Subcutaneous abdominal adipose tissue (tissue), 5 donors: ENCODE data around the gene MYOM1.
A peak's percentile ranks its signal among the peaks of the same experiment; 100 is the strongest.

Experiments
- H3K27ac ChIP-seq: one replicate; pipeline ENCODE4 v1.7.0; 2013; ENCODE audit warnings: low read depth, mild to moderate bottlenecking, inconsistent platforms, low read length, moderate library complexity
- H3K27me3 ChIP-seq, 5 donors: one replicate each; pipeline ENCODE4 v1.7.0; 2013; ENCODE audit warnings: low read length in 5 of 5, inconsistent platforms in 1 of 5; ENCODE audit not compliant: control insufficient read depth in 5 of 5, insufficient read depth in 4 of 5
- H3K36me3 ChIP-seq, 5 donors: one replicate each; pipeline ENCODE4 v1.7.0; 2013; ENCODE audit warnings: low read length in 5 of 5; ENCODE audit not compliant: control insufficient read depth in 5 of 5, insufficient read depth in 5 of 5
- H3K4me1 ChIP-seq, 5 donors: one replicate each; pipeline ENCODE4 v1.7.0; 2013; ENCODE audit warnings: low read length in 5 of 5, mild to moderate bottlenecking in 3 of 5, moderate library complexity in 1 of 5; ENCODE audit not compliant: control insufficient read depth in 5 of 5, insufficient read depth in 5 of 5
- H3K4me3 ChIP-seq, 5 donors: one replicate each; pipeline ENCODE4 v1.7.0; 2013; ENCODE audit warnings: low read length in 5 of 5, low read depth in 1 of 5
- H3K9ac ChIP-seq, 5 donors: one replicate each; pipeline ENCODE4 v1.7.0; 2013; ENCODE audit warnings: low read length in 5 of 5, mild to moderate bottlenecking in 4 of 5, moderate library complexity in 3 of 5
- H3K9me3 ChIP-seq, 5 donors: one replicate each; pipeline ENCODE4 v1.7.0; 2013; ENCODE audit warnings: low read length in 5 of 5; ENCODE audit not compliant: control insufficient read depth in 5 of 5
- donor health status: healthy.
- donor health status: healthy.
- donor health status: healthy.
- donor health status: healthy.
- donor health status: healthy.

The MYOM1 gene

GRCh38 chr18:3219631-3220335 is at the start of gene MYOM1:
MYOM1 (minus strand) TSS chr18:3219968; CDS start chr18:3215223, 4,745 bp downstream.
- peak within 1 kb of the TSS; percentile 34 to 45 (median 40) for H3K4me3 ChIP-seq
- no peaks in the 10 kb centered on the region for H3K27me3 ChIP-seq
- H3K9ac ChIP-seq: peak within 1 kb of the TSS; percentile 12 to 78 (median 46)
- H3K36me3 ChIP-seq: peaks cover 0 to 6% (median 3%) of the 10 kb centered on the region in 5 donors
- H3K4me1 ChIP-seq: peaks cover 0 to 33% (median 28%) of the 10 kb centered on the region in 5 donors
- H3K9me3 ChIP-seq: no peaks in the 10 kb centered on the region
- H3K27ac ChIP-seq: peak within 1 kb of the TSS; percentile 91

- Histone ChIP-seq H3K36me3 (peaks cover 4 to 17% (median 11%) of the 10 kb centered on the region in 5 donors), H3K9me3 (no peaks in the 10 kb centered on the region), H3K9ac (no peak overlapping the region), H3K4me3 (no peak overlapping the region), H3K4me1 (peaks cover 2 to 53% (median 51%) of the 10 kb centered on the region in 5 donors), H3K27ac (peak overlapping the region; percentile 1), H3K27me3 (no peaks in the 10 kb centered on the region)
These were observed 49.6 kb upstream of the MYOM1 start for GRCh38 chr18:3269241-3269913.

GRCh38 chr18:3268306-3268705 is 48.5 kb upstream of the MYOM1 start:
- Histone ChIP-seq H3K9me3 (no peaks in the 10 kb centered on the region), H3K9ac (no peak overlapping the region), H3K27me3 (no peaks in the 10 kb centered on the region), H3K4me3 (no peak overlapping the region), H3K27ac (no peak overlapping the region), H3K36me3 (peaks cover 0 to 6% (median 3%) of the 10 kb centered on the region in 5 donors), H3K4me1 (peaks cover 2 to 63% (median 62%) of the 10 kb centered on the region in 5 donors)

- Histone ChIP-seq H3K36me3 (no peaks in the 10 kb centered on the region), H3K4me1 (peaks cover 2 to 74% (median 71%) of the 10 kb centered on the region in 5 donors), H3K9ac (no peak overlapping the region), H3K4me3 (no peak overlapping the region), H3K27me3 (no peaks in the 10 kb centered on the region), H3K27ac (no peak overlapping the region), H3K9me3 (no peaks in the 10 kb centered on the region)
These were observed 46.4 kb upstream of the MYOM1 start for GRCh38 chr18:3266062-3266608.

GRCh38 chr18:3265564-3266033 is 45.8 kb upstream of the MYOM1 start:
- peak overlapping the region in 1 of 5 donors; percentile 28 for H3K4me3 ChIP-seq
- no peaks in the 10 kb centered on the region for H3K27me3 ChIP-seq
- peak overlapping the region in 1 of 5 donors; percentile 48 for H3K9ac ChIP-seq
- peak overlapping the region; percentile 40 for H3K27ac ChIP-seq
- no peaks in the 10 kb centered on the region for H3K9me3 ChIP-seq
- no peaks in the 10 kb centered on the region for H3K36me3 ChIP-seq
- peaks cover 2 to 80% (median 76%) of the 10 kb centered on the region in 5 donors for H3K4me1 ChIP-seq

- H3K36me3 ChIP-seq: no peaks in the 10 kb centered on the region
- H3K27ac ChIP-seq: no peak overlapping the region
- H3K4me1 ChIP-seq: peaks cover 2 to 76% (median 73%) of the 10 kb centered on the region in 5 donors
- no peaks in the 10 kb centered on the region for H3K27me3 ChIP-seq
- H3K4me3 ChIP-seq: peak overlapping the region in 1 of 5 donors; percentile 17
- H3K9me3 ChIP-seq: no peaks in the 10 kb centered on the region
- H3K9ac ChIP-seq: no peak overlapping the region
These were observed 44.6 kb upstream of the MYOM1 start for GRCh38 chr18:3264362-3264761.

- Histone ChIP-seq H3K4me3 (peak overlapping the region; percentile 73 to 99 (median 96)), H3K27ac (peak overlapping the region; percentile 98), H3K36me3 (peaks cover 0 to 7% (median 4%) of the 10 kb centered on the region in 5 donors), H3K9ac (peak overlapping the region; percentile 8 to 96 (median 95)), H3K27me3 (no peaks in the 10 kb centered on the region), H3K9me3 (no peaks in the 10 kb centered on the region), H3K4me1 (peaks cover 0 to 65% (median 62%) of the 10 kb centered on the region in 5 donors)
These were observed 43.4 kb upstream of the MYOM1 start for GRCh38 chr18:3263132-3263700.

- no peaks in the 10 kb centered on the region for H3K9me3 ChIP-seq
These were observed 42.7 kb upstream of the MYOM1 start for GRCh38 chr18:3262234-3263131.

More at GRCh38 chr18:3262234-3263131, 42.7 kb upstream of the MYOM1 start:
- peaks cover 4 to 15% (median 11%) of the 10 kb centered on the region in 5 donors for H3K36me3 ChIP-seq
- H3K27ac ChIP-seq: peak overlapping the region; percentile 98
- H3K4me3 ChIP-seq: peak overlapping the region; percentile 73 to 99 (median 96)
- no peaks in the 10 kb centered on the region for H3K27me3 ChIP-seq
- H3K9ac ChIP-seq: peak overlapping the region; percentile 8 to 96 (median 95)
- H3K4me1 ChIP-seq: peaks cover 0 to 61% (median 59%) of the 10 kb centered on the region in 5 donors
